Brain microvascular endothelial cell (primary cell): ENCODE results near the gene KDM5B.
"Not testable (repeated sequence)": the region's sequence is repeated elsewhere in the genome, so short reads cannot be mapped to it uniquely, and the experiment has no call there.

Source experiments
- DNase-seq: peaks from one replicate; pipeline ENCODE4 v3.0.0-alpha.2; 2020
- H3K27ac ChIP-seq: fragments of 250-450 bp; sonication (Bioruptor Pico); 2 replicates; pipeline ENCODE4 v1.5.1; 2020; ENCODE audit warnings: mild to moderate bottlenecking, moderate library complexity
- H3K27me3 ChIP-seq: fragments of 250-450 bp; sonication (Bioruptor Pico); replicated peaks from 2 replicates; pipeline ENCODE4 v1.5.1; 2020; ENCODE audit warnings: mild to moderate bottlenecking
- H3K36me3 ChIP-seq: fragments of 250-450 bp; sonication (Bioruptor Pico); replicated peaks from 2 replicates; pipeline ENCODE4 v1.5.1; 2020; ENCODE audit warnings: mild to moderate bottlenecking
- H3K4me3 ChIP-seq: 2 replicates; pipeline ENCODE4 v1.5.1; 2011; ENCODE audit warnings: low read depth, mild to moderate bottlenecking, control low read depth, low read length, moderate library complexity
- in situ Hi-C: cut with HindIII; loops from 2 replicates; pipeline ENCODE4 v1.10.0; 2017; ENCODE audit warnings: low sequenced_read_pairs, low pct_ligation_motif_present
- TF ChIP-seq, protein P1 (sequence below): IDR thresholded peaks from 2 replicates; pipeline ENCODE4 v1.5.1; 2011; ENCODE audit warnings: low read depth, mild to moderate bottlenecking, moderate library complexity, low read length, control low read depth, inconsistent platforms; ENCODE audit errors: missing control alignments

Gene KDM5B

DNA sequence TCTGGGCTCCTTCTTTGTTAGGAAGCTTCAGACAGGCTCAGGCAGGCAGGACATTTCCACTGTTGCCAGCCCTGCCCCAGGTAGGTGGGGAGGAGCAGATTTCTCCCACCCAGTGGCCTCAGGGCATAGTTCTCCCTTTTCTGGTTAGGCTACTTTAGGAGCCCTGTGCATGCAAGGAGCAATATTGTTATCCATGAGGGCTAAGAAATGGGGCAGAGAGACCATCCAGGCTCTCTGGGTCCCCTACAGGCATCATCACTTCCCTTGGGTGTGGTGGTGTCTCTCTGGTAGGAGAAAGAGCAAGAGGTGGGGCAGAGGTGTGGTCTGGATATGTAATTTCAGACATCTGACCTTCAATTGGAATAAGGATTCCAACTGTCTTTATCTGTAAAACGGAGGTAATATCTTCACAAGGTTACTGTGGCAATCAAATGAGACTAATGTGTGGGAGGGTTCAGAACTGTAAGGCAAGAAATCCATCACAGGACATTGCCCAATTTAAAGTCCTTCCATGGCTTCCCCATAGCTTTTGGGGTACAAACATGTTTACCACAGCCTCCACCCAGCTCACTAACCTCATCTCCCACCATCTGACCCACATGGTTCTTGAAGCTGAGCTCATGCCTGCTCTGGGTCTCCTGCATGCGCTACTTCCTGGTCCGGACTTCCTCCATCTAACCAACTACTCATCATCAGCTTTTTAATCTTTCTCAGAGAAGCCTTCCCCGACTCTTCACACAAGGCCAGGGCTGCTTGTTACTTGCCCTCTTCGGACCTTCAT is 28.6 kb upstream of the KDM5B start:
- DNase-seq, result no peak
- TF ChIP-seq, protein P1, sequence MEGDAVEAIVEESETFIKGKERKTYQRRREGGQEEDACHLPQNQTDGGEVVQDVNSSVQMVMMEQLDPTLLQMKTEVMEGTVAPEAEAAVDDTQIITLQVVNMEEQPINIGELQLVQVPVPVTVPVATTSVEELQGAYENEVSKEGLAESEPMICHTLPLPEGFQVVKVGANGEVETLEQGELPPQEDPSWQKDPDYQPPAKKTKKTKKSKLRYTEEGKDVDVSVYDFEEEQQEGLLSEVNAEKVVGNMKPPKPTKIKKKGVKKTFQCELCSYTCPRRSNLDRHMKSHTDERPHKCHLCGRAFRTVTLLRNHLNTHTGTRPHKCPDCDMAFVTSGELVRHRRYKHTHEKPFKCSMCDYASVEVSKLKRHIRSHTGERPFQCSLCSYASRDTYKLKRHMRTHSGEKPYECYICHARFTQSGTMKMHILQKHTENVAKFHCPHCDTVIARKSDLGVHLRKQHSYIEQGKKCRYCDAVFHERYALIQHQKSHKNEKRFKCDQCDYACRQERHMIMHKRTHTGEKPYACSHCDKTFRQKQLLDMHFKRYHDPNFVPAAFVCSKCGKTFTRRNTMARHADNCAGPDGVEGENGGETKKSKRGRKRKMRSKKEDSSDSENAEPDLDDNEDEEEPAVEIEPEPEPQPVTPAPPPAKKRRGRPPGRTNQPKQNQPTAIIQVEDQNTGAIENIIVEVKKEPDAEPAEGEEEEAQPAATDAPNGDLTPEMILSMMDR, result no peak
- Histone ChIP-seq H3K27me3 (peaks cover 22% of the 10 kb centered on the region), H3K36me3 (no peaks in the 10 kb centered on the region), H3K27ac (no peak overlapping the region), H3K4me3 (no peak overlapping the region)
- in situ Hi-C loops, result no loop called here

DNA sequence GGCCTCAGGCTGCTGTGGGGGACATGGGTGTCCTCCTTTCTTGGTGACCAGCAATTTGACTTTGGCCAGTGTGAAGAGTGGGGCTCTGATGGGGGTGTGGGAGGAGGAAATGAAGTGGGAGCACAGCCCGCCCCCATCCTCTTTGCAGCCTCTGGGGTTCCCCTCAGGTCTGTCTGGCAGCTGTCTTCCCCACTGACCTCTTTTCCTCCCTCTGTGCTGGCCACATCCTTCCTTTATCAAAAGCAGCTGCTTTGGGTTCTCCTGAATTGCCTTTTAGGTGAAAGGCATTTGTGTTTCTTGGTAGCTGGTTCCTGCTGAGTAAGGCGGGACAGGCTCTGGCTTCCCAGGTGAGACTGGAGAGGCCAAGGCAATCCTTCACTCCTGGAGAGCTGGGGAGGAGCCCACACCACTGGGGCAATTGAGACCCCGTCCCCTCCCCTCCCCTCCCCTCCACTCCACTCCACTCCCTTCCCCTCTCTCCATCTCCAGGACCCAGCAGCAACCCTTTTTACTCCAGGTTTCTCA is 27.4 kb upstream of the KDM5B start:
- in situ Hi-C loops, result no loop called here
- TF ChIP-seq, protein P1, result no peak
- H3K27ac ChIP-seq, result no peak overlapping the region
- H3K4me3 ChIP-seq, result no peak overlapping the region
- H3K27me3 ChIP-seq, result peaks cover 22% of the 10 kb centered on the region
- H3K36me3 ChIP-seq, result no peaks in the 10 kb centered on the region
- no peak for DNase-seq

DNA sequence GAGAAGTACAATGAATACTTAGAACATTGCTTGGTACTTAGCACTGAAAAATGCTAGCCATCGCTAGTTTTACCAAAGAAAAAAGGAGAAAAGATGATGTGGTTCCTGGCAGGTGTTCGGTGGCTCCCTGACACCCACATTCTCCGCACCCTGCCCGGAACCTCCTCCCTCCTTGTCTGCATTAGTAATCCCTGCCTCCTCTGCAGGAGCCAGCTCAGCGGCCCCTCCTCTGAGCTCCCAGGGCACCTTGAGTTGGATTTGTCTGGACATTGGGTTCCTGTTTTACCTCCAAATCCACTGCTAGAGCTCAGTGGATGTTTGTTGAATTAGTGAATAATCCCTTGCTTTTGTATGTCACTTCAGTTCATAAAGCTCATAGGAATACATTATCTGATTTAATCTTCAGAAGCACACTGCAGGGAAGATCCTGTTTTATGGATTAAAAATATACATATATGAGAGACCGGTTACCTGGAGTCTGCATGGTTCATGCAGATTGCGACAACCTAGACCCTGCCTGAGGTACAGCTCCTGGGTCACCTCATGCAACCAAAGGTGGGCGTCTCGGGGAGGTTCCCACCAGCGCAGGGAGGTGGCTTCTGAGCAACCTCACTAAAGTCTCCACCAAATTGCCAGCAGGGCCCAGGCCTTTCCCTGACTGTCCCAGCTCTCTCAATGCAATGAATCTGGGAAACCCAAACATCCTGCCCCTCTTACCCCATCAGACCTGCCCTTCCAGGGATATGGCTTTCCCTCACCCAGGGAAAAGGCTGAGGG is 26.7 kb upstream of the KDM5B start:
- no peaks in the 10 kb centered on the region for H3K36me3 ChIP-seq
- in situ Hi-C loops, result no loop called here
- no peak overlapping the region for H3K27ac ChIP-seq
- no peak overlapping the region for H3K4me3 ChIP-seq
- no peak for DNase-seq
- TF ChIP-seq, protein P1, result no peak
- peaks cover 22% of the 10 kb centered on the region for H3K27me3 ChIP-seq

DNA sequence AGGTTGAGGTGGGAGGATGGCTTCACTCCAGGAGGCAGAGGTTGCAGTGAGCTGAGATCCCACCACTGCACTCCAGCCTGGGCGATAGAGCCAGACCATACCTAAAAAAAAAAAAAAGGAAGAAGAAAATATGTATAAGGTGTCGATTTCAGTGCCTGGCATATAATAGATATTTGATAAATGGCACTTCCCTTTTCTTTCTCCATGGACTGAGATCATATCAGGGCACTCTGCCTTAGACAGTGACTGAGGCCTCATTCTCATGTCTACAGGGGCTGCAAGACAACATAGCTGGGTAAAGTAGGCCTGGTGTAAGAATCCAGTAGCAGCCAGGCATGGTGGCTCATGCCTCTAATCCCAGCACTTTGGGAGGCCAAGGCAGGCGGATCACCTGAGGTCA is 23.7 kb upstream of the KDM5B start:
- TF ChIP-seq, protein P1, result no peak
- H3K27me3 ChIP-seq, result peaks cover 12% of the 10 kb centered on the region
- DNase-seq, result no peak
- no peak overlapping the region for H3K4me3 ChIP-seq
- H3K36me3 ChIP-seq, result no peaks in the 10 kb centered on the region
- in situ Hi-C loops, result no loop called here
- no peak overlapping the region for H3K27ac ChIP-seq

DNA sequence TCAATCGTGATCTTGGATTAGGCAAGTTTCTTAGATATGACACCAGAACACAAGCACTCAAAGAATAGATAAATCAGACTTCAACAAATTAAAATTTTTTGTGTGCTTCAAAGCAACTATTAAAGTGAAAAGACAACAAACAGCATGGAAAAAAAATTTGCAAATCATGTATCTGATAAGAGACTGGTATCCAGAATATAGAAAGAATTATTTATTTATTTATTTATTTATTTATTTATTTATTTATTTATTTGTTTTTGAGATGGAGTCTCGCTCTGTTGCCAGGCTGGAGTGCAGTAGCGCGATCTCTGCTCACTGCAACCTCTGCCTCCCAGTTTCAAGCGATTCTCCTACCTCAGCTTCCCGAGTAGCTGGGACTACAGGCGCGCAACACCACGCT is 21.0 kb upstream of the KDM5B start:
- H3K27ac ChIP-seq, in situ Hi-C loops, H3K27me3 ChIP-seq, H3K4me3 ChIP-seq, H3K36me3 ChIP-seq, DNase-seq: not testable (repeated sequence)

DNA sequence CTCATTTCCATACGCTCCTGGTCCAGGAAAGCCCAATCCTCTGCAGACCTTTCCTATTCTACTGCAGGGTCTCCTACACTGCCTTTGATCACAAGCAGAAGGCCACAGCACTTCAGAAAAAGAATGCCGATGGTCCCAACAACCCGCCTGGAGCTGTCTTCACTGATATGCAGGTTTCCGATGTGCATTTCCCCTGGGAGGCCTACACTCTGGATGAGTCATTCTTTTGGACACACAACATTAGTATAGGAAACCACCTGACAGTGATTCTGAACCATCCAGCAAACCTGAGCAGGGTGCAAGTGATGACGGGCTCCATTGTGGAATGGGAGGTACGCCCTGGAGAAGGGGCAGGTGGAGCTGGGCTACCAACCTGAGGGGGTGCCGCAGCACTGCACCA is 17.5 kb upstream of the KDM5B start:
- Histone ChIP-seq H3K27ac (no peak overlapping the region), H3K4me3 (no peak overlapping the region), H3K36me3 (no peaks in the 10 kb centered on the region), H3K27me3 (peaks cover 3% of the 10 kb centered on the region)
- in situ Hi-C loops, result no loop called here
- DNase-seq, result no peak
- TF ChIP-seq, protein P1, result no peak
